ENCODE results near the gene SLC45A3.
"Not testable (repeated sequence)": the region's sequence is repeated elsewhere in the genome, so short reads cannot be mapped to it uniquely, and the experiment has no call there.

Gene SLC45A3

GRCh38 chr1:205667909-205668643 lies 12.2 kb downstream of the SLC45A3 start:
- no peak for DNase-seq

- no peak for DNase-seq
These were observed 13.7 kb downstream of the SLC45A3 start for GRCh38 chr1:205666372-205667166.

- DNase-seq, result no peak
These were observed 14.9 kb downstream of the SLC45A3 start for GRCh38 chr1:205665201-205666045.

- DNase-seq, result no peak
These were observed 15.8 kb downstream of the SLC45A3 start for GRCh38 chr1:205664399-205665017.

- DNase-seq, result no peak
These were observed 16.9 kb downstream of the SLC45A3 start for GRCh38 chr1:205663286-205663936.

- no peak for DNase-seq
These were observed 17.5 kb downstream of the SLC45A3 start for GRCh38 chr1:205662791-205663190.

- DNase-seq, result no peak
These were observed 18.1 kb downstream of the SLC45A3 start for GRCh38 chr1:205662135-205662738.

GRCh38 chr1:205661429-205662134 lies 18.7 kb downstream of the SLC45A3 start:
- no peak for DNase-seq

- DNase-seq, result no peak
These were observed 19.9 kb downstream of the SLC45A3 start for GRCh38 chr1:205660361-205660760.

- DNase-seq, result peak; percentile 72
These were observed 21.2 kb downstream of the SLC45A3 start for GRCh38 chr1:205658943-205659581.

- no peak for DNase-seq
These were observed 24.1 kb downstream of the SLC45A3 start for GRCh38 chr1:205656236-205656635.

- no peak for DNase-seq
These were observed 27.3 kb downstream of the SLC45A3 start for GRCh38 chr1:205652984-205653383.

GRCh38 chr1:205650241-205650640 lies 30.1 kb downstream of the SLC45A3 start:
- DNase-seq, result no peak

GRCh38 chr1:205645519-205645918 lies 34.8 kb downstream of the SLC45A3 start:
- DNase-seq, result no peak

- no peak for DNase-seq
These were observed 37.5 kb downstream of the SLC45A3 start for GRCh38 chr1:205642679-205643307.

GRCh38 chr1:205639567-205639966 lies 40.7 kb downstream of the SLC45A3 start:
- no peak for DNase-seq

- DNase-seq, result no peak
These were observed 42.3 kb downstream of the SLC45A3 start for GRCh38 chr1:205637854-205638468.

- no peak for DNase-seq
These were observed 43.6 kb downstream of the SLC45A3 start for GRCh38 chr1:205636732-205637131.

GRCh38 chr1:205636138-205636530 lies 44.2 kb downstream of the SLC45A3 start:
- DNase-seq, result not testable (repeated sequence)
